Stimulated activated CD8-positive, alpha-beta memory T cell treated with anti-CD3 and anti-CD28 coated beads, Interleukin-12 subunit alpha, Interleukin-12 subunit beta, amount 100 ng/mL, for 24 hours (primary cell): ENCODE measurements around the gene CDH23.
"Not testable (repeated sequence)": the region's sequence is repeated elsewhere in the genome, so short reads cannot be mapped to it uniquely, and the experiment has no call there.

Source experiments
- DNase-seq: peaks from one replicate; pipeline ENCODE4 v3.0.0-alpha.2; 2020; ENCODE audit errors: extremely low read depth

CDH23 gene

GRCh38 chr10:71396711-71397295, at the start of gene CDH23:
CDH23 (plus strand) TSS chr10:71396920; CDS start chr10:71439832, 42,912 bp downstream.
- no peak for DNase-seq

GRCh38 chr10:71347587-71348395, 48.9 kb upstream of the CDH23 start:
- DNase-seq, result no peak

- DNase-seq, result no peak
These were observed 47.9 kb upstream of the CDH23 start for GRCh38 chr10:71348850-71349249.

- no peak for DNase-seq
These were observed 47.3 kb upstream of the CDH23 start for GRCh38 chr10:71349406-71349805.

- no peak for DNase-seq
These were observed 45.6 kb upstream of the CDH23 start for GRCh38 chr10:71351087-71351486.

- no peak for DNase-seq
These were observed 44.9 kb upstream of the CDH23 start for GRCh38 chr10:71351628-71352319.

GRCh38 chr10:71353639-71354038, 43.1 kb upstream of the CDH23 start:
- DNase-seq, result no peak

- no peak for DNase-seq
These were observed 41.9 kb upstream of the CDH23 start for GRCh38 chr10:71354776-71355175.

- no peak for DNase-seq
These were observed 40.8 kb upstream of the CDH23 start for GRCh38 chr10:71355886-71356285.

- DNase-seq, result no peak
These were observed 38.9 kb upstream of the CDH23 start for GRCh38 chr10:71357792-71358265.

GRCh38 chr10:71358277-71358676, 38.4 kb upstream of the CDH23 start:
- no peak for DNase-seq

- not testable (repeated sequence) for DNase-seq
These were observed 37.8 kb upstream of the CDH23 start for GRCh38 chr10:71358906-71359305.

- DNase-seq, result no peak
These were observed 37.2 kb upstream of the CDH23 start for GRCh38 chr10:71359364-71360046.

- DNase-seq, result no peak
These were observed 36.0 kb upstream of the CDH23 start for GRCh38 chr10:71360735-71361134.

- no peak for DNase-seq
These were observed 35.1 kb upstream of the CDH23 start for GRCh38 chr10:71361581-71361980.

- DNase-seq, result no peak
These were observed 34.6 kb upstream of the CDH23 start for GRCh38 chr10:71362141-71362540.

GRCh38 chr10:71363936-71364335, 32.8 kb upstream of the CDH23 start:
- DNase-seq, result no peak

GRCh38 chr10:71365366-71365765, 31.4 kb upstream of the CDH23 start:
- DNase-seq, result no peak

GRCh38 chr10:71366690-71367089, 30.0 kb upstream of the CDH23 start:
- DNase-seq, result no peak

GRCh38 chr10:71367271-71367670, 29.4 kb upstream of the CDH23 start:
- no peak for DNase-seq

GRCh38 chr10:71368176-71368575, 28.5 kb upstream of the CDH23 start:
- DNase-seq, result no peak

- DNase-seq, result no peak
These were observed 28.1 kb upstream of the CDH23 start for GRCh38 chr10:71368643-71369042.
